Measurements from ENCODE around the gene GLT6D1. TPM values are rescaled to one million over a fixed set of nuclear protein-coding genes. Genes with fewer than 3 reads are reported as not detected.

GLT6D1 gene
- total RNA-seq, 2 donors from 2014 or later, result not detected

GRCh38 chr9:135614821-135615665 is 24.3 kb downstream of the GLT6D1 start:
- peak; percentile 13 for DNase-seq (ENCODE audit: low spot score)
- peaks cover 0 to 4% of the 10 kb centered on the region in 2 donors for H3K27me3 ChIP-seq
- H3K9me3 ChIP-seq, result no peaks in the 10 kb centered on the region
- TF ChIP-seq CTCF (IDR thresholded peaks at IDR 0.05), result no peak
- no peaks in the 10 kb centered on the region for H3K4me1 ChIP-seq
- no peak overlapping the region for H3K4me3 ChIP-seq
- no peaks in the 10 kb centered on the region for H3K36me3 ChIP-seq
- H3K27ac ChIP-seq, result no peak overlapping the region

GRCh38 chr9:135613946-135614805 is 25.2 kb downstream of the GLT6D1 start:
- peak; percentile 26 for DNase-seq (ENCODE audit: low spot score)
- TF ChIP-seq CTCF (IDR thresholded peaks at IDR 0.05), result no peak
- no peaks in the 10 kb centered on the region for H3K36me3 ChIP-seq
- no peaks in the 10 kb centered on the region for H3K4me1 ChIP-seq
- no peaks in the 10 kb centered on the region for H3K9me3 ChIP-seq
- peaks cover 0 to under 1% of the 10 kb centered on the region in 2 donors for H3K27me3 ChIP-seq
- H3K27ac ChIP-seq, result no peak overlapping the region
- H3K4me3 ChIP-seq, result no peak overlapping the region

DNA sequence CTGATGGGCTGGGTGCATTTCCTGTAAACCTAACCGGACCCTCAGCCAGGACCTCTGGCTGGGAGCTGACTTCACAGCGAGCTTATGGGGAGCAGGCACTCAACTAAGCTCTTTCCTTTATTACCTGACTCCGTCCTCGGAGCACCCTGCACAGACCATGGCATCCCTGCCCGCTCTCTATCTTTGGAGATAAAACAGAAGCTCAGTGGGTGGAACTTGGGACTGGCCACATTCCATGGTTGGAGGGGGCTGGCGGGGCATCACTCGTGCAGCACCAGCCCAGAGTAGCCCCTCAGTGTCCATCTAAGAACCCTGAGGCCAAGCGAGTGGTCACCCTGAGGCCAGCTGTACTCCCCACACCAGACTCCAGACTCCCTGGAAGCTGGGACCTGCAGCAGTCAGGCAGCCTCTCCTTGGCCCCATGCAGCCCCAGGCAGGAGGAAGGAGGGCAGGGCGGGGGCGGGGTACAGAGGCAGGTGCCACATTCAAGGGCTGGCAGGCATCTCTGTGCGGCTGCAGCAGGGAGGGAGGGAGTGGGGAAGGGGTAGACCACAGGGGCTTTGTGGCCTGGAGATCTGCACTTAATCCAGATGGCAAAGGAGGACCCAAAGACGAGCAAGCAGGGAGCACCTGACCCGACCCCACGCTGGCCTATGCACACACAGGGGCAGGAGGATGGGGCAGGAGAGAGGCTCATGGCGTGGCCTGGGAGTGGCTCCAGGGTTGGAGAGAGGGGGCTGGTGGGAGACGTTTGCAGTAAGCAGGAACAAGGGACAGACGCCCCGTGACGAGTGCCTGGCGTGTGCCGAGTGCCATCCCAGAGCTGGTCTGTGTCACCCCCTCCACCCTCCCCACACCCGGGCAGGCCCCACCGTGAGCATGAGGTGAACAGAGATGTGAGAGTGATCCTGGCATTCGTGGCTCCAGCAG is 26.1 kb downstream of the GLT6D1 start:
- DNase-seq (ENCODE audit: low spot score), result peak; percentile 38
- TF ChIP-seq CTCF (IDR thresholded peaks at IDR 0.05), result no peak

DNA sequence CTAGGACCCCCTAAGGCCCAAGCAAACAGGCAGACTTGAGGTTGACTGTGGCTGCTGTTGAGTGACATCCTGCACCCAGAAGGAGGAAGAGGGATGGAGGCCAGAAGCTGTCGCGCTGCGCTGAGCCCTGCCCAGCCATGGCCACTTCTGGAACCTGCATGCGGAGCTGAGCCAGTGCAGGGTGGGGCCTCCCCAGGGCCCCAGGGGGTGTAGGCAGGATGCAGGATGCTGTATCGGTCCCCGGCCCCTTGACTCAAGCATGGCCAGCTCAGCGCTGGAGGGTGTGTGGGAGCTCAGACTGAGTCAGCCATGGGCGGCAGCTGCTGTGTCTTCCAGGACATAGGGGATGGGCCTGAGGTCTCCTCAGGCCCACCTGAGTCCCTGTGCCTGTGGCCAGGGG is 26.9 kb downstream of the GLT6D1 start:
- Histone ChIP-seq H3K4me1 (no peaks in the 10 kb centered on the region), H3K36me3 (no peaks in the 10 kb centered on the region), H3K9me3 (no peaks in the 10 kb centered on the region), H3K27me3 (no peaks in the 10 kb centered on the region), H3K4me3 (no peak overlapping the region), H3K27ac (no peak overlapping the region)
- DNase-seq (ENCODE audit: low spot score), result peak; percentile 23
- no peak for TF ChIP-seq CTCF (IDR thresholded peaks at IDR 0.05)

More for the DNA sequence above, 26.1 kb downstream of the GLT6D1 start:
- no peaks in the 10 kb centered on the region for H3K36me3 ChIP-seq
- no peaks in the 10 kb centered on the region for H3K27me3 ChIP-seq
- H3K9me3 ChIP-seq, result no peaks in the 10 kb centered on the region
- no peak overlapping the region for H3K27ac ChIP-seq
- H3K4me3 ChIP-seq, result no peak overlapping the region
- no peaks in the 10 kb centered on the region for H3K4me1 ChIP-seq

- DNase-seq (ENCODE audit: low spot score), result no peak
- Histone ChIP-seq H3K4me1 (no peaks in the 10 kb centered on the region), H3K36me3 (no peaks in the 10 kb centered on the region), H3K27ac (no peak overlapping the region), H3K4me3 (no peak overlapping the region), H3K9me3 (no peaks in the 10 kb centered on the region), H3K27me3 (no peaks in the 10 kb centered on the region)
- TF ChIP-seq CTCF (IDR thresholded peaks at IDR 0.05), result no peak
Observed at GRCh38 chr9:135611875-135612209, 27.5 kb downstream of the GLT6D1 start.
